Liver (tissue), 9 donors: ENCODE data around the gene PFN2. TPM values are rescaled to one million over a fixed set of nuclear protein-coding genes. Genes with fewer than 3 reads are reported as not detected.
A peak's percentile ranks its signal among the peaks of the same experiment; 100 is the strongest.

ENCODE experiments used
- DNase-seq: peaks from one replicate; pipeline ENCODE4 v3.0.0-alpha.2; 2017; ENCODE audit warnings: low spot score
- H3K27ac ChIP-seq, 2 donors: one replicate each; pipeline ENCODE4 v1.7.0; 2013; ENCODE audit warnings: inconsistent platforms in 2 of 2, low read length in 2 of 2, control low read depth in 1 of 2, low read depth in 1 of 2, mild to moderate bottlenecking in 1 of 2
- H3K27me3 ChIP-seq, 4 donors: one replicate each; pipeline versions ENCODE4 v1.6.1 to v1.7.0; 2013; ENCODE audit warnings: low read length in 3 of 4, inconsistent platforms in 1 of 4, mild to moderate bottlenecking in 1 of 4, moderate library complexity in 1 of 4; ENCODE audit not compliant: control insufficient read depth in 4 of 4, insufficient read depth in 4 of 4
- H3K36me3 ChIP-seq, 4 donors: one replicate each; pipeline versions ENCODE4 v1.6.1 to v1.7.0; 2013; ENCODE audit warnings: low read length in 3 of 4, mild to moderate bottlenecking in 3 of 4, low read depth in 1 of 4, moderate library complexity in 1 of 4; ENCODE audit not compliant: control insufficient read depth in 4 of 4, insufficient read depth in 3 of 4
- H3K4me1 ChIP-seq, 4 donors: one replicate each; pipeline versions ENCODE4 v1.6.1 to v1.7.0; 2013; ENCODE audit warnings: low read length in 3 of 4, mild to moderate bottlenecking in 3 of 4, moderate library complexity in 1 of 4; ENCODE audit not compliant: control insufficient read depth in 4 of 4, insufficient read depth in 4 of 4
- H3K4me3 ChIP-seq, 3 donors: one replicate each; pipeline versions ENCODE4 v1.6.1 to v1.7.0; 2013; ENCODE audit warnings: low read length in 3 of 3, control low read depth in 1 of 3, low read depth in 1 of 3, mild to moderate bottlenecking in 1 of 3
- H3K9ac ChIP-seq, 2 donors: one replicate each; pipeline ENCODE4 v1.7.0; 2013; ENCODE audit warnings: low read length in 2 of 2, mild to moderate bottlenecking in 2 of 2, moderate library complexity in 2 of 2, control low read depth in 1 of 2, low read depth in 1 of 2
- H3K9me3 ChIP-seq, 4 donors: one replicate each; pipeline versions ENCODE4 v1.6.1 to v1.7.0; 2013; ENCODE audit warnings: low read length in 3 of 4; ENCODE audit not compliant: control insufficient read depth in 4 of 4
- FOXA2 ChIP-seq: IDR thresholded peaks from 2 replicates; pipeline ENCODE4 v1.6.1; 2016; ENCODE audit warnings: antibody characterized with exemption
- GABPA ChIP-seq, 2 donors: IDR thresholded peaks in 1 of 2; conservative IDR thresholded peaks in 1 of 2; 2 replicates each; pipeline ENCODE4 v1.6.1; 2016; ENCODE audit warnings: antibody characterized with exemption in 2 of 2, mild to moderate bottlenecking in 1 of 2, moderate library complexity in 1 of 2
- HNF4A ChIP-seq, 2 donors: conservative IDR thresholded peaks; 2 replicates each; pipeline ENCODE4 v1.6.1; 2016; ENCODE audit warnings: antibody characterized with exemption in 2 of 2, mild to moderate bottlenecking in 2 of 2
- HNF4G ChIP-seq: IDR thresholded peaks from 2 replicates; pipeline ENCODE4 v1.6.1; 2016; ENCODE audit warnings: antibody characterized with exemption
- RAD21 ChIP-seq, 2 donors: IDR thresholded peaks; 2 replicates each; pipeline ENCODE4 v1.6.1; 2016; ENCODE audit warnings: antibody characterized with exemption in 2 of 2, mild to moderate bottlenecking in 2 of 2
- RXRA ChIP-seq, 2 donors: IDR thresholded peaks; 2 replicates each; pipeline ENCODE4 v1.6.1; 2017 to 2018; ENCODE audit warnings: antibody characterized with exemption in 2 of 2, mild to moderate bottlenecking in 1 of 2
- SP1 ChIP-seq: IDR thresholded peaks from 2 replicates; pipeline ENCODE4 v1.6.1; 2018; ENCODE audit warnings: antibody characterized with exemption, mild to moderate bottlenecking
- WGBS: extraction: QIAGEN DNeasy Blood & Tissue Kit; methylation state at CpG from one replicate; pipeline ENCODE4 v1.1.7; 2013; 5-methylcytosine and 5-hydroxymethylcytosine counted together
- polyA plus RNA-seq, 2 donors: library from polyadenylated mRNA; stranded (reverse) in 1 of 2; unstranded in 1 of 2; fragments of 200-250 nt in 1 of 2; fragments of >200 nt in 1 of 2; fragmentation: Nextera tagmentation in 1 of 2; extraction: Ambion mirVana in 1 of 2; gene quantifications; one replicate each; pipeline versions ENCODE4 v1.2.1 to v1.2.3, GENCODE V29; 2013 to 2015
- total RNA-seq, 2 donors: library from RNA; depleted of rRNA; stranded (reverse); fragments of >200 nt; gene quantifications; one replicate each; pipeline ENCODE4 v1.2.3, GENCODE V29; 2014
- TF ChIP-seq, protein P1 (sequence below): IDR thresholded peaks from 2 replicates; pipeline ENCODE4 v1.6.1; 2016; ENCODE audit warnings: antibody characterized with exemption
- TF ChIP-seq, protein P2 (sequence below): IDR thresholded peaks from 2 replicates; pipeline ENCODE4 v1.6.1; 2016; ENCODE audit warnings: antibody characterized with exemption
- TF ChIP-seq, protein P3 (sequence below): fragments of 150-350 bp; IDR thresholded peaks from 2 replicates; pipeline ENCODE4 v1.5.1; 2017; ENCODE audit warnings: improper control_type of control experiment, low read depth, low read length; ENCODE audit not compliant: missing input control
- TF ChIP-seq, protein P4 (sequence below): IDR thresholded peaks from 2 replicates; pipeline ENCODE4 v1.6.1; 2016; ENCODE audit warnings: antibody characterized with exemption
- donor health status: healthy.
- donor health status: healthy.
- donor health status: healthy.
- donor health status: healthy.
- donor health status: healthy.

Gene PFN2
- total and polyA plus RNA-seq, 4 donors: 8.2 to 15.1 (median 10.2) TPM

DNA sequence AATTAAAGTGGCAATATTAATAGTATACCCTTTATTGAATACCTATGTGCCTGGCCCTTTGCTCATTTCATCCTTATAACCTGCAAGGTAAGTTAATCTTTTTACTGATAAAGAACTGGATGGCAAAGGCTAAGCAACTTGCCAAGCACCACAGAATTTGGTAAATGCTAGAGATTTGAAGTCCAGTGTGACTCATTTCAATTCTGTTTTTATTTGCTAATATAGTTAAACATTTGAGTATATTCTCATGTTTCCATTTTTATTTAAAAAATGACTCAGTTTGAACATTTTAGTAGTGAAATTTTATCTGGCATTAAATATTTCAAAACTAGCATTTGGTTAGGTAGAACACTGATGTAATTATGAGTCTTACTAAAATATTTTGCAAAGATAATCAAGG is 11.3 kb downstream of the PFN2 start:
- Histone ChIP-seq H3K27ac (peak overlapping the region in 1 of 2 donors; percentile 6), H3K27me3 (no peaks in the 10 kb centered on the region), H3K9me3 (no peaks in the 10 kb centered on the region), H3K36me3 (no peaks in the 10 kb centered on the region), H3K9ac (no peak overlapping the region), H3K4me3 (no peak overlapping the region), H3K4me1 (peaks cover 3 to 23% (median 11%) of the 10 kb centered on the region in 4 donors)
- no peak for DNase-seq
- TF ChIP-seq HNF4G: no peak
- TF ChIP-seq RXRA (IDR thresholded peaks at IDR 0.05): no peak

DNA sequence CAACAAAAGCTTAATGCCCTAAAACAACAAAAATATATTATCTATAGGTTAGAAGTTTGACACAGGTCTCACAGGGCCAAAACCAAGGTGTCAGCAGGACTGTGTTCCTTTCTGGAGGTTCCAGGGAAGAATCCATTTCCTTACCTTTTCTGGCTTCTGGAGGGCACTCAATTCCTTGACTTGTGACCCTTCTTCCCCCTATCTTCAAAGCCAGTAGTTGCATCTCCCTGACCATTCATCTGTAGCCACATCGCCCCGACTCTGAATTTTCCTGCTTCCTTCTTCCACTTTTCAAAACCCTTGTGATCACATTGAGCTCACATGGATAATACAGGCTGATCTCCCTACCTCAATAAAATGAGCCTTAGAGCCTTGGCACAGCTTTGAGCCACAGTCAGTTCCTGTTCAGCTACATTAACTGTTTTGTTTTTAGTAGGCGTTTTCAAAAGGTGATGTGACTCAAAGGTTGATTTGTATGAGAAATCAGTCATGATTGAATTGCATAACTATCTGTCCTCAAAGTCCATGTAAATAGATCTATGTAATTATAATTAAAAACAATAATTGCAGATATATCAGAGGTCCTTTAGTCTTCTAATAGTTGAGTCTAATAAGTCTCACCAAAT is 12.4 kb downstream of the PFN2 start:
- TF ChIP-seq, protein P1, sequence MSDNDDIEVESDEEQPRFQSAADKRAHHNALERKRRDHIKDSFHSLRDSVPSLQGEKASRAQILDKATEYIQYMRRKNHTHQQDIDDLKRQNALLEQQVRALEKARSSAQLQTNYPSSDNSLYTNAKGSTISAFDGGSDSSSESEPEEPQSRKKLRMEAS: no peak
- TF ChIP-seq, protein P2, sequence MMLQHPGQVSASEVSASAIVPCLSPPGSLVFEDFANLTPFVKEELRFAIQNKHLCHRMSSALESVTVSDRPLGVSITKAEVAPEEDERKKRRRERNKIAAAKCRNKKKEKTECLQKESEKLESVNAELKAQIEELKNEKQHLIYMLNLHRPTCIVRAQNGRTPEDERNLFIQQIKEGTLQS: no peak
- TF ChIP-seq HNF4A (conservative IDR thresholded peaks at IDR 0.05): peak; percentile 67
- TF ChIP-seq RXRA (IDR thresholded peaks at IDR 0.05): peak in 1 of 2 donors; percentile 30
- DNase-seq: no peak
- 67% methylated on average over 3 of the region's 3 CpGs for WGBS
- H3K9ac ChIP-seq: no peak overlapping the region
- H3K36me3 ChIP-seq: no peaks in the 10 kb centered on the region
- H3K4me1 ChIP-seq: peaks cover 3 to 27% (median 11%) of the 10 kb centered on the region in 4 donors
- no peaks in the 10 kb centered on the region for H3K27me3 ChIP-seq
- peak overlapping the region; percentile 74 to 83 for H3K27ac ChIP-seq
- H3K9me3 ChIP-seq: no peaks in the 10 kb centered on the region
- H3K4me3 ChIP-seq: no peak overlapping the region

DNA sequence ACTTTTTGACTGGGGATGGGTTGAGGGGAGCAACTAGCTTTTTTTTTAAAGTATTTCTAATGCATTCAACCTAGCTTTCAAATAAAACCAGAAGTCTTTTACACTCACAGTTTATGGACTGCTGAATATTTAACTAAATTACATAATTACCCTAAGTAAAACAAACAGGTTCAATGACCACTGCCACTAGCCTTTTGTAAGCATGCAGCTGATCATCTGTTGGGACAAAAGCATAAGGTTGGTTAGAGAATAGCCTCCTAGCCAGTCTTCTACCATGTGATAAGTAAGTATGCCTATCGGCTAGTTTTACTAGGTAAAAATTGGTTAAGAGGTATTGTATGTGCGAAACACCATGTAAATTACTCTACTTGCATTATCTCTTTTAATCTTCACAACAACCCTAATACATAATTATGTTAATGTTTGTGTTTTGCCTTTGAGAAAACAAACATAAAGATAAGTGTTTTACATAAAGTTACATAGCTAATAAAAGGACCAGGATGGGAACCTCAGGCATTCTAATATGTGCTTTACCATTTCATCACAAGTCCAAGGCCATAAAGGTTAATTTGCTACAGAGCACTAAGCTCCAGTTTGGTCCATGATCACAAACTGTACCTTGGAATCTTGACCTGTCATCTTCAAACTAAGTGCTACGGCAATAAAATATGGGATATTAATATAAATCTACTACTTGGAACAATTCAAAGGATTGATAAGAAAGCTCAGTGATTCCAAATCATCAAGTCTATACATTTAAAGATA is 13.2 kb downstream of the PFN2 start:
- no peak for DNase-seq
- H3K27ac ChIP-seq: peak overlapping the region; percentile 74 to 83
- 55% methylated on average over 3 of the region's 3 CpGs for WGBS

More for the DNA sequence above, 13.2 kb downstream of the PFN2 start:
- TF ChIP-seq, protein P3, sequence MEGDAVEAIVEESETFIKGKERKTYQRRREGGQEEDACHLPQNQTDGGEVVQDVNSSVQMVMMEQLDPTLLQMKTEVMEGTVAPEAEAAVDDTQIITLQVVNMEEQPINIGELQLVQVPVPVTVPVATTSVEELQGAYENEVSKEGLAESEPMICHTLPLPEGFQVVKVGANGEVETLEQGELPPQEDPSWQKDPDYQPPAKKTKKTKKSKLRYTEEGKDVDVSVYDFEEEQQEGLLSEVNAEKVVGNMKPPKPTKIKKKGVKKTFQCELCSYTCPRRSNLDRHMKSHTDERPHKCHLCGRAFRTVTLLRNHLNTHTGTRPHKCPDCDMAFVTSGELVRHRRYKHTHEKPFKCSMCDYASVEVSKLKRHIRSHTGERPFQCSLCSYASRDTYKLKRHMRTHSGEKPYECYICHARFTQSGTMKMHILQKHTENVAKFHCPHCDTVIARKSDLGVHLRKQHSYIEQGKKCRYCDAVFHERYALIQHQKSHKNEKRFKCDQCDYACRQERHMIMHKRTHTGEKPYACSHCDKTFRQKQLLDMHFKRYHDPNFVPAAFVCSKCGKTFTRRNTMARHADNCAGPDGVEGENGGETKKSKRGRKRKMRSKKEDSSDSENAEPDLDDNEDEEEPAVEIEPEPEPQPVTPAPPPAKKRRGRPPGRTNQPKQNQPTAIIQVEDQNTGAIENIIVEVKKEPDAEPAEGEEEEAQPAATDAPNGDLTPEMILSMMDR: no peak
- TF ChIP-seq, protein P1: no peak
- TF ChIP-seq HNF4G (no peak), SP1 (peak; percentile 17), RAD21 (IDR thresholded peaks at IDR 0.05) (no peak), GABPA (IDR thresholded peaks at IDR 0.05 in 1 of 2, conservative IDR thresholded peaks at IDR 0.05 in 1 of 2) (no peak), FOXA2 (peak; percentile 51), RXRA (IDR thresholded peaks at IDR 0.05) (peak; percentile 65 to 76), HNF4A (conservative IDR thresholded peaks at IDR 0.05) (peak; percentile 63 to 77)
- TF ChIP-seq, protein P4, sequence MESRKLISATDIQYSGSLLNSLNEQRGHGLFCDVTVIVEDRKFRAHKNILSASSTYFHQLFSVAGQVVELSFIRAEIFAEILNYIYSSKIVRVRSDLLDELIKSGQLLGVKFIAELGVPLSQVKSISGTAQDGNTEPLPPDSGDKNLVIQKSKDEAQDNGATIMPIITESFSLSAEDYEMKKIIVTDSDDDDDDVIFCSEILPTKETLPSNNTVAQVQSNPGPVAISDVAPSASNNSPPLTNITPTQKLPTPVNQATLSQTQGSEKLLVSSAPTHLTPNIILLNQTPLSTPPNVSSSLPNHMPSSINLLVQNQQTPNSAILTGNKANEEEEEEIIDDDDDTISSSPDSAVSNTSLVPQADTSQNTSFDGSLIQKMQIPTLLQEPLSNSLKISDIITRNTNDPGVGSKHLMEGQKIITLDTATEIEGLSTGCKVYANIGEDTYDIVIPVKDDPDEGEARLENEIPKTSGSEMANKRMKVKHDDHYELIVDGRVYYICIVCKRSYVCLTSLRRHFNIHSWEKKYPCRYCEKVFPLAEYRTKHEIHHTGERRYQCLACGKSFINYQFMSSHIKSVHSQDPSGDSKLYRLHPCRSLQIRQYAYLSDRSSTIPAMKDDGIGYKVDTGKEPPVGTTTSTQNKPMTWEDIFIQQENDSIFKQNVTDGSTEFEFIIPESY: no peak
- Histone ChIP-seq H3K4me1 (peaks cover 3 to 27% (median 11%) of the 10 kb centered on the region in 4 donors), H3K9ac (no peak overlapping the region), H3K9me3 (no peaks in the 10 kb centered on the region), H3K36me3 (peaks cover 0 to 2% (median 0%) of the 10 kb centered on the region in 4 donors), H3K4me3 (no peak overlapping the region), H3K27me3 (no peaks in the 10 kb centered on the region)
